Kidney (tissue), 14 donors: Measurements from ENCODE around the gene SEC22B. TPM values are rescaled to one million over a fixed set of nuclear protein-coding genes. Genes with fewer than 3 reads are reported as not detected.
"Not testable (repeated sequence)": the region's sequence is repeated elsewhere in the genome, so short reads cannot be mapped to it uniquely, and the experiment has no call there.

Experiments used
- DNase-seq, 5 donors: peaks; one replicate each; pipeline ENCODE4 v3.0.0-alpha.2; 2013 to 2020
- FAIRE-seq: peaks from 2 replicates; lab custom pipeline; 2012; peaks lifted over from hg19 to GRCh38; lab: Jason Lieb, UNC
- H3K27ac ChIP-seq, 2 donors: one replicate each; pipeline ENCODE4 v1.7.0; 2013; ENCODE audit warnings: low read depth in 2 of 2, low read length in 2 of 2, inconsistent platforms in 1 of 2
- H3K27me3 ChIP-seq: one replicate; pipeline ENCODE4 v1.7.1; 2013; ENCODE audit warnings: low read length, inconsistent platforms; ENCODE audit not compliant: control insufficient read depth, insufficient read depth
- H3K36me3 ChIP-seq, 3 donors: one replicate each; pipeline versions ENCODE4 v1.7.0 to v1.7.1; 2013; ENCODE audit warnings: low read length in 3 of 3, control low read depth in 1 of 3, inconsistent platforms in 1 of 3; ENCODE audit not compliant: insufficient read depth in 3 of 3, control insufficient read depth in 2 of 3
- H3K4me1 ChIP-seq, 3 donors: one replicate each; pipeline versions ENCODE4 v1.7.0 to v1.7.1; 2013; ENCODE audit warnings: low read length in 3 of 3, inconsistent platforms in 1 of 3, low read depth in 1 of 3; ENCODE audit not compliant: control insufficient read depth in 2 of 3, insufficient read depth in 2 of 3
- H3K4me3 ChIP-seq, 3 donors: one replicate each; pipeline versions ENCODE4 v1.7.0 to v1.8.1; 2013; ENCODE audit warnings: low read length in 3 of 3, control low read depth in 1 of 3, inconsistent platforms in 1 of 3
- H3K9ac ChIP-seq, 3 donors: one replicate each; pipeline versions ENCODE4 v1.7.0 to v1.7.1; 2013; ENCODE audit warnings: low read length in 3 of 3, control low read depth in 1 of 3, inconsistent platforms in 1 of 3
- H3K9me3 ChIP-seq, 3 donors: one replicate each; pipeline versions ENCODE4 v1.7.0 to v1.7.1; 2013; ENCODE audit warnings: low read length in 3 of 3, control low read depth in 1 of 3, inconsistent platforms in 1 of 3; ENCODE audit not compliant: control insufficient read depth in 2 of 3, insufficient read depth in 1 of 3
- CTCF ChIP-seq: IDR thresholded peaks from 3 replicates; pipeline ENCODE4 v1.5.1; 2012; ENCODE audit warnings: mild to moderate bottlenecking, moderate library complexity, borderline replicate concordance; ENCODE audit not compliant: insufficient read depth; ENCODE audit errors: extremely low read depth
- intact Hi-C: fragments of 100-400 bp; cut with DNase I; formaldehyde crosslinking; loops from one replicate; pipeline ENCODE4 v1.11.1; 2022
- polyA plus RNA-seq: library from polyadenylated mRNA; stranded (reverse); fragments of 350-450 nt; fragmentation: Illumina TruSeq; extraction: RNeasy Lipid Tissue Mini Kit (QIAGEN cat#74804); gene quantifications from one replicate; pipeline ENCODE4 v1.2.3, GENCODE V29; 2014; ENCODE audit warnings: low read depth, low replicate concordance; ENCODE audit not compliant: insufficient read depth
- total RNA-seq: library from RNA; stranded (reverse); fragmentation: NEBNext Ultra II Directional; extraction: Animal tissue kit (Norgen Biotek cat#: 25700); gene quantifications from one replicate; pipeline ENCODE4 v1.2.1, GENCODE V29; 2021
- donor health status: control.
- donor health status: control.
- donor health status: control.
- donor health status: control.
- donor health status: control.
- donor health status: DM: yes; HTN: yes; CAD: no.
- donor health status: Normal renal cell carcinoma (clear cell type).

SEC22B gene
- total and polyA plus RNA-seq, 2 donors from 2014 or later, result 20.1 to 29.8 TPM

GRCh38 chr1:120140656-120141265 is 35.6 kb downstream of the SEC22B start:
- H3K4me3 ChIP-seq, H3K9me3 ChIP-seq, H3K27me3 ChIP-seq, intact Hi-C loops, DNase-seq, H3K9ac ChIP-seq, H3K36me3 ChIP-seq, H3K27ac ChIP-seq, H3K4me1 ChIP-seq, FAIRE-seq: not testable (repeated sequence)

GRCh38 chr1:120136086-120136485 is 40.2 kb downstream of the SEC22B start:
- H3K9ac ChIP-seq, H3K36me3 ChIP-seq, DNase-seq, intact Hi-C loops, H3K4me3 ChIP-seq, H3K9me3 ChIP-seq, H3K4me1 ChIP-seq, FAIRE-seq, H3K27ac ChIP-seq, H3K27me3 ChIP-seq: not testable (repeated sequence)

- FAIRE-seq, H3K9ac ChIP-seq, H3K27me3 ChIP-seq, H3K4me3 ChIP-seq, H3K36me3 ChIP-seq, intact Hi-C loops, DNase-seq, H3K9me3 ChIP-seq, H3K27ac ChIP-seq, H3K4me1 ChIP-seq: not testable (repeated sequence)
These were observed 42.4 kb downstream of the SEC22B start for GRCh38 chr1:120133928-120134325.

GRCh38 chr1:120133228-120133927 is 42.9 kb downstream of the SEC22B start:
- Histone ChIP-seq H3K27me3 (no peaks in the 10 kb centered on the region), H3K9ac (no peak overlapping the region), H3K9me3 (no peaks in the 10 kb centered on the region), H3K27ac (no peak overlapping the region), H3K36me3 (no peaks in the 10 kb centered on the region), H3K4me3 (no peak overlapping the region), H3K4me1 (no peaks in the 10 kb centered on the region)
- no peak for DNase-seq
- TF ChIP-seq CTCF, result no peak
- no peak for FAIRE-seq
- intact Hi-C loops, result no loop called here

- H3K4me3 ChIP-seq, intact Hi-C loops, FAIRE-seq, DNase-seq, H3K27me3 ChIP-seq, H3K27ac ChIP-seq, H3K4me1 ChIP-seq, H3K9ac ChIP-seq, H3K36me3 ChIP-seq, H3K9me3 ChIP-seq: not testable (repeated sequence)
These were observed 43.9 kb downstream of the SEC22B start for GRCh38 chr1:120132406-120132763.

- H3K4me3 ChIP-seq, H3K36me3 ChIP-seq, H3K9me3 ChIP-seq, intact Hi-C loops, H3K27me3 ChIP-seq, H3K9ac ChIP-seq, H3K27ac ChIP-seq, FAIRE-seq, H3K4me1 ChIP-seq: not testable (repeated sequence)
- peak; percentile 71 to 90 (median 76) for DNase-seq
These were observed 44.5 kb downstream of the SEC22B start for GRCh38 chr1:120131611-120132405.

- H3K27ac ChIP-seq, intact Hi-C loops, H3K9me3 ChIP-seq, DNase-seq, FAIRE-seq, H3K4me1 ChIP-seq, H3K27me3 ChIP-seq, H3K4me3 ChIP-seq, H3K36me3 ChIP-seq, H3K9ac ChIP-seq: not testable (repeated sequence)
These were observed 48.4 kb downstream of the SEC22B start for GRCh38 chr1:120127921-120128320.
